Hepatocyte (in vitro differentiated cells): ENCODE data around the gene PIGL. TPM values are rescaled to one million over a fixed set of nuclear protein-coding genes. Genes with fewer than 3 reads are reported as not detected.
A peak's percentile ranks its signal among the peaks of the same experiment; 100 is the strongest.

Experiments
- DNase-seq: peaks from one replicate; pipeline ENCODE4 v3.0.0-alpha.2; 2016; ENCODE audit warnings: low spot score
- H2AFZ ChIP-seq: fragments of 200-600 bp; sonication (generic); 2 replicates; pipeline ENCODE4 v1.6.0; 2016; ENCODE audit warnings: antibody characterized with exemption, mild to moderate bottlenecking
- H3K27ac ChIP-seq: fragments of 200-600 bp; sonication (generic); 2 replicates; pipeline ENCODE4 v1.5.1; 2016; ENCODE audit warnings: mild to moderate bottlenecking
- H3K27me3 ChIP-seq: fragments of 200-600 bp; sonication (generic); 2 replicates; pipeline ENCODE4 v1.6.1; 2016
- H3K36me3 ChIP-seq: fragments of 200-600 bp; sonication (generic); replicated peaks from 2 replicates; pipeline ENCODE4 v1.5.1; 2016; ENCODE audit warnings: low read depth; ENCODE audit not compliant: insufficient read depth
- H3K4me1 ChIP-seq: fragments of 200-600 bp; sonication (generic); 2 replicates; pipeline ENCODE4 v1.5.1; 2016; ENCODE audit warnings: mild to moderate bottlenecking, moderate library complexity; ENCODE audit not compliant: insufficient read depth
- H3K4me2 ChIP-seq: fragments of 200-600 bp; sonication (generic); 2 replicates; pipeline ENCODE4 v1.6.0; 2016
- H3K4me3 ChIP-seq: fragments of 200-600 bp; sonication (generic); 2 replicates; pipeline ENCODE4 v1.5.1; 2016; ENCODE audit warnings: mild to moderate bottlenecking
- H3K79me2 ChIP-seq: fragments of 200-600 bp; sonication (generic); 2 replicates; pipeline ENCODE4 v1.6.0; 2017; ENCODE audit warnings: mild to moderate bottlenecking
- H3K9me2 ChIP-seq: fragments of 200-600 bp; sonication (generic); replicated peaks from 2 replicates; pipeline ENCODE4 v1.6.0; 2017; ENCODE audit warnings: mild to moderate bottlenecking; ENCODE audit not compliant: insufficient read depth
- H3K9me3 ChIP-seq: fragments of 200-600 bp; sonication (generic); 2 replicates; pipeline ENCODE4 v1.5.1; 2016; ENCODE audit warnings: low read depth, mild to moderate bottlenecking
- H4K20me1 ChIP-seq: fragments of 200-600 bp; sonication (generic); 2 replicates; pipeline ENCODE4 v1.6.0; 2016; ENCODE audit warnings: mild to moderate bottlenecking; ENCODE audit not compliant: insufficient read depth, poor library complexity, severe bottlenecking
- CTCF ChIP-seq: fragments of 200-600 bp; sonication (generic); IDR thresholded peaks from 2 replicates; pipeline ENCODE4 v1.5.1; 2016; ENCODE audit warnings: antibody characterized with exemption, mild to moderate bottlenecking; ENCODE audit not compliant: poor library complexity
- EZH2 ChIP-seq: fragments of 200-600 bp; sonication (generic); IDR thresholded peaks from 2 replicates; pipeline ENCODE4 v1.6.1; 2016; ENCODE audit warnings: antibody characterized with exemption, mild to moderate bottlenecking, borderline replicate concordance
- EZH2phosphoT487 ChIP-seq: fragments of 200-600 bp; sonication (generic); IDR thresholded peaks from one replicate; pipeline ENCODE4 v1.6.1; 2018; ENCODE audit warnings: antibody characterized with exemption, mild to moderate bottlenecking, low read depth, moderate library complexity; ENCODE audit not compliant: unreplicated experiment, severe bottlenecking
- WGBS: methylation state at CpG from one replicate; pipeline ENCODE4 v1.1.6; 2016; ENCODE audit warnings: low lambda C conversion rate; ENCODE audit errors: missing lambda C conversion rate; 5-methylcytosine and 5-hydroxymethylcytosine counted together
- polyA plus RNA-seq: library from polyadenylated mRNA; unstranded; fragments of >200 nt; fragmentation: Nextera tagmentation; extraction: Ambion mirVana; gene quantifications from 2 replicates; pipeline ENCODE4 v1.2.1, GENCODE V29; 2016
- total RNA-seq: library from RNA; depleted of rRNA; stranded (reverse); fragments of >200 nt; gene quantifications from 2 replicates; pipeline ENCODE4 v1.2.3, GENCODE V29; 2014

The PIGL gene
- total and polyA plus RNA-seq, 2 experiments from 2014 or later = 21.2 to 35.9 TPM

- Histone ChIP-seq H2AFZ (no peak overlapping the region), H3K4me3 (no peak overlapping the region), H3K9me3 (no peaks in the 10 kb centered on the region), H3K27ac (peak overlapping the region; percentile 53), H3K4me2 (no peak overlapping the region), H3K4me1 (peaks cover 16% of the 10 kb centered on the region), H3K79me2 (peaks cover 23% of the 10 kb centered on the region), H3K9me2 (no peaks in the 10 kb centered on the region), H4K20me1 (no peaks in the 10 kb centered on the region), H3K36me3 (no peaks in the 10 kb centered on the region), H3K27me3 (no peaks in the 10 kb centered on the region)
- TF ChIP-seq CTCF (no peak), EZH2phosphoT487 (no peak), EZH2 (no peak)
- no peak for DNase-seq
- WGBS = 64% methylated on average over 9 of the region's 9 CpGs
Observed at GRCh38 chr17:16243801-16244567, 27.0 kb downstream of the PIGL start.

DNA sequence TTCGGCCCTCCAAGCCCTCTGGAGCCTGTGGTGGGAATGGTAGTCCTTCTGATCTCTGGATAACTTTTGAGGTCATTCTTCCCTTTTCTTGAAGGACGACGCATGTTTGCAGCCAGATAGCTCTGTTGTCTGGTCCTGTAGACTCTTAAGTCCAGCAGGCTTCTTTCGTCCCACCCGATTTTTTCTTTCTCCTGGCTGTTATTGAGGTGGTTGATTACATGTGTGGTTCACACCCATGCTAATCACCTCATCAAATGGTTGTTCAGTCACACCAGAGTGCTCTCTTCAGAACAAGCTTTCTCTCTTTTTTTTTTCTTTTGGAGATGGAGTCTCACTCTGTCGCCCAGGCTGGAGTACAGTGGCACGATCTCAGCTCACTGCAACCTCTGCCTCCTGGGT, 30.6 kb downstream of the PIGL start:
- DNase-seq = peak; percentile 11
- peak overlapping the region; percentile 64 for H3K4me2 ChIP-seq
- TF ChIP-seq EZH2phosphoT487 (no peak), EZH2 (no peak), CTCF (no peak)

GRCh38 chr17:16250635-16251034, 33.6 kb downstream of the PIGL start:
- H4K20me1 ChIP-seq = no peaks in the 10 kb centered on the region
- peak; percentile 32 for DNase-seq
- H3K4me3 ChIP-seq = no peak overlapping the region
- no peak overlapping the region for H2AFZ ChIP-seq
- H3K27ac ChIP-seq = peak overlapping the region; percentile 66
- no peak overlapping the region for H3K4me2 ChIP-seq
- TF ChIP-seq EZH2 (no peak), EZH2phosphoT487 (no peak), CTCF (no peak)
- H3K36me3 ChIP-seq = no peaks in the 10 kb centered on the region
- no peaks in the 10 kb centered on the region for H3K9me2 ChIP-seq
- H3K9me3 ChIP-seq = no peaks in the 10 kb centered on the region
- 96% methylated on average over 1 of the region's 1 CpG for whole genome bisulfite sequencing
- H3K79me2 ChIP-seq = peaks cover 19% of the 10 kb centered on the region
- H3K4me1 ChIP-seq = peaks cover 28% of the 10 kb centered on the region
- no peaks in the 10 kb centered on the region for H3K27me3 ChIP-seq

More for the DNA sequence above, 30.6 kb downstream of the PIGL start:
- H4K20me1 ChIP-seq = no peaks in the 10 kb centered on the region
- H3K79me2 ChIP-seq = peaks cover 19% of the 10 kb centered on the region
- no peaks in the 10 kb centered on the region for H3K9me3 ChIP-seq
- H2AFZ ChIP-seq = no peak overlapping the region
- H3K36me3 ChIP-seq = no peaks in the 10 kb centered on the region
- no peak overlapping the region for H3K4me3 ChIP-seq
- H3K9me2 ChIP-seq = no peaks in the 10 kb centered on the region
- peaks cover 20% of the 10 kb centered on the region for H3K4me1 ChIP-seq
- WGBS = 75% methylated on average over 7 of the region's 7 CpGs
- no peaks in the 10 kb centered on the region for H3K27me3 ChIP-seq
- H3K27ac ChIP-seq = peak overlapping the region; percentile 89
